Stimulated activated CD4-positive, alpha-beta T cell treated with anti-CD3 and anti-CD28 coated beads, Interleukin-1b, Interleukin-23, amount 100 ng/mL, for 48 hours (primary cell): Measurements from ENCODE around the gene SENP3.
A peak's percentile ranks its signal among the peaks of the same experiment; 100 is the strongest.
"Not testable (repeated sequence)": the region's sequence is repeated elsewhere in the genome, so short reads cannot be mapped to it uniquely, and the experiment has no call there.

Experiments used
- DNase-seq: peaks from one replicate; pipeline ENCODE4 v3.0.0-alpha.2; 2020

SENP3 gene

DNA sequence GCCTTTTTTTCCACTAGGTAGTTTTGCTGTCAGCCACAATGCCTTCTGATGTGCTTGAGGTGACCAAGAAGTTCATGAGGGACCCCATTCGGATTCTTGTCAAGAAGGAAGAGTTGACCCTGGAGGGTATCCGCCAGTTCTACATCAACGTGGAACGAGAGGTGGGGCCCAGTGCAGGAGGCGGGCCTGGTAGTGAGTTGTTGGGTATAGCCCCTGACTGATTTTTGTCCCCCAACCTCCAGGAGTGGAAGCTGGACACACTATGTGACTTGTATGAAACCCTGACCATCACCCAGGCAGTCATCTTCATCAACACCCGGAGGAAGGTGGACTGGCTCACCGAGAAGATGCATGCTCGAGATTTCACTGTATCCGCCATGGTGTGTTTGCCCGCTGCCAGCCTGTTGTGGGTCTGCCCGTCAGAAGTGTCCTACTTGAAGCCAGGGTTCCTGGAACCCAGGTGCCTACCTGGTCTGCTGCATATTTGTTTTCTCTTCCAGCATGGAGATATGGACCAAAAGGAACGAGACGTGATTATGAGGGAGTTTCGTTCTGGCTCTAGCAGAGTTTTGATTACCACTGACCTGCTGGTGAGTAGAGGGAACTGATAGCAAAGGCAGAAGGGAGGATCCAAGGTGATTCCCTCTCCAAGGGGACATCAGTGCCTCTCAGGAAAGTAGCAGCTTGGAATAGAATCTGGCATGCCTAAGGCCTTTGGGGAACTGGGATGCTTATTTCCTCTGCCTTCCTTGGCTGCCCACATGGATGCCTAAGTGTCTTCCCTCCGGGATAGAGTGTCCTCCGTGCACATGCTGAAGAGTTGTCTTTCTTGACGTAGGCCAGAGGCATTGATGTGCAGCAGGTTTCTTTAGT is 15.8 kb downstream of the SENP3 start:
- DNase-seq = no peak

DNA sequence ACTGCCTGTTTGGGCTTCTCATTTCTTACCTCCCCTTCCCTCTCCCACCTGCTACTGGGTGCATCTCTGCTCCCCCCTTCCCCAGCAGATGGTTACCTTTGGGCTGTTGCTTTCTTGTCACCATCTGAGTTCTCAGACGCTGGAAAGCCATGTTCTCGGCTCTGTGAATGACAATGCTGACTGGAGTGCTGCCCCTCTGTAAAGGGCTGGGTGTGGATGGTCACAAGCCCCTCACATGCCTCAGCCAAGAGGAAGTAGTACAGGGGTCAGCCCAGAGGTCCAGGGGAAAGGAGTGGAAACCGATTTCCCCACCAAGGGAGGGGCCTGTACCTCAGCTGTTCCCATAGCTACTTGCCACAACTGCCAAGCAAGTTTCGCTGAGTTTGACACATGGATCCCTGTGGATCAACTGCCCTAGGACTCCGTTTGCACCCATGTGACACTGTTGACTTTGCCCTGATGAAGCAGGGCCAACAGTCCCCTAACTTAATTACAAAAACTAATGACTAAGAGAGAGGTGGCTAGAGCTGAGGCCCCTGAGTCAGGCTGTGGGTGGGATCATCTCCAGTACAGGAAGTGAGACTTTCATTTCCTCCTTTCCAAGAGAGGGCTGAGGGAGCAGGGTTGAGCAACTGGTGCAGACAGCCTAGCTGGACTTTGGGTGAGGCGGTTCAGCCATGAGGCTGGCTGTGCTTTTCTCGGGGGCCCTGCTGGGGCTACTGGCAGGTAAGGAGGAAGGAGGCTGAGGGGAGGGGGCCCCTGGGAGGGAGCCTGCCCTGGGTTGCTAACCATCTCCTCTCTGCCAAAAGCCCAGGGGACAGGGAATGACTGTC is 17.5 kb downstream of the SENP3 start, which contains the start of gene CD68:
Gene CD68, plus strand, starts transcription at position 638 of the 833 bp plus-strand sequence. Its CDS starts 40 bp downstream, at position 678.
- DNase-seq = peak; percentile 85

DNA sequence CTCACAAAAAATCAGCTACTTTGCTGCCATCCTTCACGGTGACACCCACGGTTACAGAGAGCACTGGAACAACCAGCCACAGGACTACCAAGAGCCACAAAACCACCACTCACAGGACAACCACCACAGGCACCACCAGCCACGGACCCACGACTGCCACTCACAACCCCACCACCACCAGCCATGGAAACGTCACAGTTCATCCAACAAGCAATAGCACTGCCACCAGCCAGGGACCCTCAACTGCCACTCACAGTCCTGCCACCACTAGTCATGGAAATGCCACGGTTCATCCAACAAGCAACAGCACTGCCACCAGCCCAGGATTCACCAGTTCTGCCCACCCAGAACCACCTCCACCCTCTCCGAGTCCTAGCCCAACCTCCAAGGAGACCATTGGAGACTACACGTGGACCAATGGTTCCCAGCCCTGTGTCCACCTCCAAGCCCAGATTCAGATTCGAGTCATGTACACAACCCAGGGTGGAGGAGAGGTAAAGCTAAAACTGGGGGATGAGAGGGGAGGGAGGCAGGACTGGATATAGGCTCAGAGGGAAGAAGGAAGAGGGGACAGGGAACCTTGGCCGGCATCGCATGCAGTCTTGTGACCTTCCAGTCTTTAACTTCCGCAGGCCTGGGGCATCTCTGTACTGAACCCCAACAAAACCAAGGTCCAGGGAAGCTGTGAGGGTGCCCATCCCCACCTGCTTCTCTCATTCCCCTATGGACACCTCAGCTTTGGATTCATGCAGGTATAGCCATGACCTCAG is 18.3 kb downstream of the SENP3 start:
- DNase-seq = no peak

DNA sequence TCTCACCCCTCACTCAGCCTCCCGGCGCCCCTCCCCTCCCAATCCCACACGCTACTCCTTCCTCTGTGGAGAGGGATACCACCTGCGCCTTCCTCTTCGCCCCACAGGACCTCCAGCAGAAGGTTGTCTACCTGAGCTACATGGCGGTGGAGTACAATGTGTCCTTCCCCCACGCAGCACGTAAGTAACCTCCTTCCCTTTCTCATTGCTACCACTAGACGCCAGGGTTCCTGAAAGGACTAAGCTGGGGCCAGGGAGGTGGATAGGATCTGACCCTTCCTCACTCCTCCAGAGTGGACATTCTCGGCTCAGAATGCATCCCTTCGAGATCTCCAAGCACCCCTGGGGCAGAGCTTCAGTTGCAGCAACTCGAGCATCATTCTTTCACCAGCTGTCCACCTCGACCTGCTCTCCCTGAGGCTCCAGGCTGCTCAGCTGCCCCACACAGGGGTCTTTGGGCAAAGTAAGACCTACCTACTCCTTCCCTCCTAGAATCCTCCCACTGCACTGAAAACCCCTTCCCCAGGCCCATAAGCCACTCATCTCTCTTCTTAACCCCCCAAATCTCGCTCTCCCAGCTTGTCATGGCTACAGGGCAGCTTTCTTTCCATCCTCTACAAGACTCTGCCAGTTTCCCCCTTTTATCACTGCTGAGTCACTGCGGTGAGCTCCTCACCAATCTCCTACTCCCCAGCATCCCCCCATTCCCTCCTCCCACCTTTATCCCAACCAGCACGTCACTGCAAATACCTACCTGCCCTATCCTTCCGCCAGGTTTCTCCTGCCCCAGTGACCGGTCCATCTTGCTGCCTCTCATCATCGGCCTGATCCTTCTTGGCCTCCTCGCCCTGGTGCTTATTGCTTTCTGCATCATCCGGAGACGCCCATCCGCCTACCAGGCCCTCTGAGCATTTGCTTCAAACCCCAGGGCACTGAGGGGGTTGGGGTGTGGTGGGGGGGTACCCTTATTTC is 19.2 kb downstream of the SENP3 start:
- no peak for DNase-seq

DNA sequence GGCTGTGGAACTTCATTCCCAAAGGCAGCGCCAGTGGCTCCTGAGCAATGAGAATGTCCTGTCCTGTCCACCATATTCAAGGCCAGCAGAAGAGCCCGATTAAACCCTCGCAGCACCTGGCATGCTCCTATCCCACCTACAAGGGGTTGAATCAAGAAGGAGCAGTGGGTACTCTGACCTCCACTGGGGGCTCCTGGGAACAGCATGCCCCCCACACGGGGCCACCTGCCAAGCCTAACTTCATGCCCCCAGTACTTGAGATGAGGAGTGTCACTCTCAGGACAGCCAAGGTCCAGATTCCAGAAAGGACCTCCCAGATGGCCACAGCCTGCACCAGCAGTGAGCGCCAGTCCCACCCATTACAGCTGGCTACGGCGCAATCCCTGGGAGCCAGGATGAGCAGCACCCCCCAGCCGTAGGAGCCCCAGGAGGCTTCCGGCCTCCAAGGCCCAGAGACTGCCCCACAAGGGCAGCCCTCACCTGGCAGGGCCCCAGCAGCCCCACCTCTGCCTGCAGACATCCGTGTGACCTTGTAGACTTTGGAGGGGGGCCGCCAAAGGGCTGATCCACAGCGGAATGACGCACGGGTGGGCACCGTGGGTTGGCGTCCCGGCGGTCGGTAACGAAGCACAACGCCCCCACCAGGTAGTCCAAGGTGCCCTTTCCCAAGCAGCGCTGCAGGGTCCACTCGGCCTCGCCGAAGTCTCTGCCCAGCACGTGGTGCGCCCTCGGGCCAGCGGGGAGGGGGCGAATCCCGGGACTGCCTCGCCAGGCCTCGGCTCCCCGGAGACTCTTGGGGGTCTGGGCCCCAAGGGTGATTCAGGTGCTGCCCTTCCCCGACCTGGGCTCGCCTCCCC is 20.9 kb downstream of the SENP3 start:
- no peak for DNase-seq

DNA sequence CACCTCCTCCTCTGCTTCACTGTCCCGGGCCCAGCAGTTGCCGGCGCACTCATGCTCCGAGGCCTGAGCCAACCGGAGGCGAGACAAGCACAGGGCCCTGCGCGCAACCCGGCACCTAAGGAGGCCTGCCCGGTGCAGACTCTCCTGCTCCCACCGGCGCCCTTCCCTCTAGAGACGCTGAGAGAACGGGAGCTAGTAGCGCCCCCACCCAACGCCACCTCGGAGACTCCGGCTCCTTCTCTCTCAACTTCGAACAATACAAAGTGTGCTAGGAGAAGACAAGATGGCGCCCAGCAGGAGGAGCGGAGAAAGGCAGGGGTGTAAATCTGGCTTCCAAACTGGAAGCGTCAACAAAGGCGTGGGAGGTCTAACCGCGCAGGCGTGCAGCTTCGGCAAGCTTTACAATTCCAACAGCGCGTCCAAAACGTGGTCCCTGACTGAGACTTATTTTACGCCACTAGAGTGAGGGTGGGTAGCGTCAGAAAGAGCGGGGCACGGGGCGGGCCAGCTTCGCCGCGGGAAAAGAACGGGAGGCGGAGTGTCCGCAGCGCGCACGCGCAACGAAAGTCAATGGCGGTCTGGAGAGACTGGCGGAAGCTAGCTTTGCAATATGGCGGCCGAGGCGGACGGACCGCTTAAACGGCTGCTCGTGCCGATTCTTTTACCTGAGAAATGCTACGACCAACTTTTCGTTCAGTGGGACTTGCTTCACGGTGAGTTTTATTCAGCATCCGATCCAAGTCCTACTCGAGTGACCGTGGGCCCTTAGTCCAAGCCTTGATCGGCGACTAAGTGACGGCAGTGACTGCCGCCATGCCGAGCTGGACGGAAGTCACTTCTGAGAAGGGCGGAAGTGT is 21.8 kb downstream of the SENP3 start, which contains the start of gene MPDU1:
Gene MPDU1, plus strand, starts transcription at position 600 of the 857 bp plus-strand sequence. Its CDS starts 11 bp downstream, at position 611.
- DNase-seq = peak; percentile 97

DNA sequence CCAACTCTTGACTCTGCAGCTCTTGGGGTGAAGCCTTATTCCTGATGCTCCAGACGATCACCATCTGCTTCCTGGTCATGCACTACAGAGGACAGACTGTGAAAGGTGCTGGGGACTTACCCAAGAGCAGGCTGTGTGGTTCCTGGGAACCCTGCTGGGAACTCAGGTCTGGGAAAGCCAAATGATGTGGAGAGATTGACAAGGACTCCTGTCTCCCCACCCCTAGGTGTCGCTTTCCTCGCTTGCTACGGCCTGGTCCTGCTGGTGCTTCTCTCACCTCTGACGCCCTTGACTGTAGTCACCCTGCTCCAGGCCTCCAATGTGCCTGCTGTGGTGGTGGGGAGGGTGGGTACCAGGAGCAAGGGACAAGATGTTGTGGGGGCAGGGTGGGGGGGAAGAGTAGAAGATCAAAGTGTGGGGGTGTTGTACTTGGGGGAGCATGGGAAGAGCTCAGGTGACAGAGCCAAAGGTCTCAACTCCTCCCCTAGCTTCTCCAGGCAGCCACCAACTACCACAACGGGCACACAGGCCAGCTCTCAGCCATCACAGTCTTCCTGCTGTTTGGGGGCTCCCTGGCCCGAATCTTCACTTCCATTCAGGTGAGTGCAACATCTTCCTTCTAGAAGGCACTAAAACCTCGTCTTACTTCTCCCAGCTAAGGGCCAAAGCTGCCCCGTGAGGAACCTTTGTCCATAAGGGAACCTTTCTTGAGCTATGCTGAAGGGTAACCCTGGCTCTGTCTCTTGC is 25.1 kb downstream of the SENP3 start:
- no peak for DNase-seq

DNA sequence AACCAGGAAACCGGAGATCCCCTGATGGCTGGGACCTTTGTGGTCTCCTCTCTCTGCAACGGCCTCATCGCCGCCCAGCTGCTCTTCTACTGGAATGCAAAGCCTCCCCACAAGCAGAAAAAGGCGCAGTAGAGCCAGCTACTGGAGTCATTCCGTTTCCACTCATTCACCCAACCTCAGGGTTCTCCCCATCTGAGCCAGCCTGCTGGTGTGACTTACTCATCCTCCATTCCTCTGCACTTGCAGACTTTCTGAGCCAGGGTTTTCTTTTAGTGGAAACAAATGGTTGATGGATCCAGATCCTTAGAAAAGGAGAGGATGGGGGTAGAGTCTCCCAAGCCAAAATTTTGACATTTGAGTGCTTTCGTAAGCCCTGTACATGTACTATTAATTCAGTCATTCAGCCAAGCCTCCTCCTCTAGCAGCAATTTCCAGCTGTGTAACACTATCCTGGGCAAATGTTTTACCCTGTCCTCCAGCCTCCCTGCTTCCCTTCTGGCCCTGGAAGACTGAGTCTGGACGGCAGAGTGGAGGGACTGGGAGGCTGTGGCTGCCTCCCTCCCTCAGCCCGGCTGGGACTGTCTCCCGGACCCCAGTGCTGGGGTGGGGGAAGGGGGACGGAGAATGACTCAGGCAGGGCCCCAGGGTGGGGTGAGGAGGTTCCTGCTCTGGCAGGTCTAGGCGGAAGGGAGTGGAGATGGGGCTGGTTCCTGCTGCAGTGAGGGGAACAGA is 25.9 kb downstream of the SENP3 start:
- DNase-seq = no peak

DNA sequence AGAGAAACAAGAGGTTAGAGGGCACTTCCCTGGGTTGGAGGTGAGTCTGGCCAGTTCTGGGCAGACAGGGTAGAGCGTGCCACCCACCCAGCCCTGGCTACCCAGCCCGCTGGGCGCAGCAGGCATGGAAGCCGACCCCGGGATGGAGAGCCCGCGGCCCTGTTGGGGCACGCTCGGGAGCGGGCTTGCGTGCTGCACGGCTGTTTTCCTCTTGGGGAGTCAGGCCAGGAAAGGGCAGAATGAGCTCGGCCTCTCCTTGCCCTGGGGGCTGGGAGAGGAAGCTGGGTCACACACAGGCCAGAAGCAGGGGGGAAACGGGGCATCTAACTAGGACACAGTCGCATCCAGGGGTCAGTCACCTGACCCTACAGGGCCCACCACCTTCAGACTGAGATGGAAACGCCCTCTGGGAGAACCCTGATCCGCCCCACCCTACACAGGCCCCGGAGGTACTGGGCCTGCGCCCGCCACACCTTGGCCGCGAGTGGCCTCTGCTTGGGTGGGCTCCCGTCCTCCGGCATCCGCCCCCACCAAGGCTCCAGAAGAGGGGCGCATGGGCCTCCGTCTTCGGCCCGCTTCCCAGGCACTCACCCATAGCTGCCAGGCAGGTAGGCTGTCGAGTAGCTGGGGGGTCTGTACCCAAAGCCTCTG is 27.0 kb downstream of the SENP3 start:
- DNase-seq = no peak

DNA sequence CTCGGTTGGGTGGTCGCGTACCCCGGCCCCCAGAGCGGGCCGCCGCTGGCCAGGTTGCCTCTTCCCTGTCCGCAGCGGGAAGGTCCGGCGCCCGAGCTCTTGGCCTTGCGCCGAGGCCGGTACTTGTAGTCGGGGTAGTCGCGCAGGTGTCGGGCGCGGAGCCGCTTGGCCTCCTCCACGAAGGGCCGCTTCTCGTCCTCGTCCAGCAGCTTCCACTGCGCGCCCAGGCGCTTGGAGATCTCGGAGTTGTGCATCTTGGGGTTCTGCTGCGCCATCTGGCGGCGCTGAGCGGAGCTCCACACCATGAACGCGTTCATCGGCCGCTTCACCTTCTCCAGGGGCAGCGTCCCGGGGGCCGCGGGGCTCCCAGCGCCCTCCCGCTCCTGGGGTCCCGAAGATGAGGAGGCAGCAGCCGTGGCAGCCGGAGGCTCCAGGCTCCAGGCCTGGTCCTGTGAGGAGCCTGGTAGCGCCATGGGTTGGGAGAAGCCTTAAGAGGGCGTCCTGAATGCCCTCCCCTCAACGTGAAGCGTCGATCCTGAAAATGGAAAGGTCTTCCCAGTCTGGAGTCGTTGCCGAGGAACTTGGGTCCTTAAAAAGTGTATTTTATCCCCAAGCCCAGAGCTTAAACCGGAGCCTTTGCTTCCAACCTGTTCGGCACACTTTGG is 27.6 kb downstream of the SENP3 start:
- DNase-seq = peak; percentile 66

DNA sequence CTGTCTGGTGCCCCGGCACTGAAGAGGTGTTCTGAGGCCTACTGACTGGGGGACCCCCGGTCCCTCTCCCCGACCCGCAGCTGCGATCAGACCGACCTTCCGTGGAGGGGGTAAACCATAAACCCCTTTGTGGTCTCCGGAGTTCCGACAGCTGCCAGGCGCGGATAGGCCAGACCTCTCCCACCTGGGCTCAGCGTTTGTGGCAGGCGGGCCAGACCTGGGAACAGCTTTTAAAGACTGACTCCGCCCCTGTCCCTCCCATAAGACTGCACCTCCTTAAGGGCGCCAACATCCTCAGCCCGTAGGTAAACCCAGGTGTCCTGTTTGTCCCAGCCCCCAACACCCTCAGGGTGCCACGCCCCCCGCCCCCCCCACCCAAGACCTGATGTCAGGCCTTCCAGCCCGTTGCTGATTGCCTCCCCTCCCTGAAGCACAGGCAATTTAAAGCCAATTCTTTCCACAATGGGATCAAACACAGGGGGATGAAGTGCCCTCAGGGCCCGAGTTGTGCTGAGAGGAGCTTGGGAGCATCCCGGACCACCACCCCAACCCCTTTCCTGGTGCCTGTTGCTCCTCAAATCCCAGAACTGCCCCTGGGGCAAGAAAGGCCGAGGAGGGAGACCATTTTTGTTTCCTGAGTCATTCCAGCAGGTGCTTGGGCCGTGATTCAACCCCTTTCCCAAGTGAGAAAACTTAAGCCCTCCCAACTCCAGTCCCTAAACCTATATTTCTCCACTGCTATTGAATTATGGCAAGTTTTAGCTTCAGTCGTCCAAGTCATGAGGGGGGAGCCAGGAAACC is 28.4 kb downstream of the SENP3 start, which contains the start of gene SOX15:
Gene SOX15, minus strand, starts transcription at position 204 of the 801 bp plus-strand sequence. CDS start 418 bp downstream, outside the sequence.
- DNase-seq = no peak

DNA sequence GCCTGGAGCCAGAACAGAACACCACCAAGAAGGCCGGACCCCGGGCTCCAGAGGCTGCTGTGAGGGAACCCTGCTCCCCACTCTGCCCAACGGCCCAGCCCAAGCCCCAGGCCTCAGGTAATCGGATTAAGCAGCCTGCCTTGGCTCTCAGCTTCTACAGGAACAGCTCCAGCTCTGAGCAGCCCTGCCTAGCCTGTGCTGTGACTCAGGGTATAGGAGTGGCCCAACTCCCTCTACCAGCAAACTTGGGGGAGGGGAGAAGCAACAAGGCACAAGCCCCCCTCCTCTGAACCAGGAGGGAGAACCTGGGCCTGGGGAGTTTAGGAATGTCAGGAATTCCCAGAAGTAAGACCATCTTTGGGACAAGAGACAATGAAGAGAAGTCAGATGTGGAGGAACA is 29.0 kb downstream of the SENP3 start:
- no peak for DNase-seq

DNA sequence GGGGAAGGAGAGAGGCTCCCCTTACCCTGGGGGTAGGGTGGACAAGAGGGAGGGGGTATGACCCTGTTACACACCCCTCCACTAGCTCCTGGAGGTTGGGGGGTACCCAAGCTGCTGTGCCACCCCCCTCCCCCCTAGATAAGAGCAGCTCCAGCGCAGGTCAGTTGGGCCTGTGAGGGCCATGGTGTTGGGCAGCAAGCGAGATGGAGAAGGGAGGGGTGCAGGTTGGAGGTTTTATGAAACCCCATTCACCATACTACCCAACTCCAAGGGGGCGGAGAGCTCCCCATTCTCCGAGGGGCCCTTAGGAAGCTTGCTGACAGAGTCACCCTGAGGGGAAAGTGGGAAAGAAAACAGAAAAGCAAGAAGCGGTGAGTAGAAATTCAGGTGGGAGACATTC is 29.9 kb downstream of the SENP3 start:
- DNase-seq = no peak

DNA sequence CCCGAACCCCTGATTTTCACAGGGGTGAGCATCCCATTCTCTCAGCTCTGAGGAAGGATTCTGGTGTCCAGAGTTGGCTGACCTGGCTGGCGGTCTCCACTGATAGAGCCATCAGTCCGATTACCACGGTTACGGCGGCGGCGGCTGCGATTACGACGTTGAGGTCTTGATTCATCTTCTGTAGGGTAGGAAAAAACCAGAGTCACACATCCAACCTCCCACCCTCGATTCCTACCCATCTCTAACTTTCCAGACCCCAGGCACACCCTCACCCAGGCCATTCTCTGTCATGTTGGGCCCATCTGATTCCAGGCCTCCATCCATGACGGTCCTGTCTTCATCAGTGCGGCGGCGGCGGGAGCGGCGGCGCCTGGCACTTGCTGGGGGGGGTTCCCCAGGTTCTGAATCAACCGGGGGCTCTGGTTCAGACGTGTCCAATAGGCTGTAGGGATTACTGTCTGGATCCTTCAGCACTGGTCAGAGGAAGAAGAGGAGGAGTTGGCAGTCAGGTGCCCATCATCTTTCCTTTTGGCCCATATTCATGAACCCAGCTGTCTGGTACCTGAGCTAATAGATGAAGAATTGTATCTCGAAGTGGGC is 30.8 kb downstream of the SENP3 start:
- DNase-seq = no peak

DNA sequence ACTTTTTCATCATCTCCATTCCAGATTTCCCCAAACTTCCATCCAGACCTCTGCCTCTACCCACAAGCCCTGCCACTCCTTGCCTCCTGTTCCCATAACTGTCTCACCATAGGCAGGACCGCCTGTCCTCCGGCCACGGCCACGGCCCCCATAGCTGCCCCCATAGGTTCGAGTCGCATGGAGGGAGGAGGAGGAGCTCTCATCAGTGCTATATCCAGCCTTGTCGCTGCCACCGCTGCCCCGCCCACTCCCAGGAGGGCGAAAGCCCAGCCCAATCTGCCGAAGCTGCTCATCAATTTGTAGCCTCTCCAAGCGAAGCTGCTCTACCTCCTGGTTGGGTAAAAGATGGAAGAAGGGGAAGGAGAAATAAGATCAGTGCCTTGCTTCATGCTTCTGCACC is 31.6 kb downstream of the SENP3 start:
- DNase-seq = no peak

DNA sequence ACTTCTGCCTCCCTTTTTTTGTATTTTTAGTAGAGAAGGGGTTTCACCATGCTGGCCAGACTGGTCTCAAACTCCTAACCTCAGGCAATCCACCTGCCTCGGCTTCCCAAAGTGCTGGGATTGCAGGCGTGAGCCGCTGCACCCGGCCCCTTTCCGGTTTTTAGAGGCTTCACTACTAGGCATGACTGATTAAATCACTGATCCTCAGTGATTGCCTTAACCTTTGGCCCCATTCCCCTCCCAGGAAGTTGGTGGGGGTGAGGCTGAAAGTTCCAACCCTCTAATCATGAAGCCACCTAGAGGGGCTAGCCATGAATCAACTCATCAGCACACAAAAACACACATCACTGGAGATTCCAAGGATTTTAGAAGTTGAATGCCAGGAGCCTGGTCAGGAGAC is 35.8 kb downstream of the SENP3 start:
- not testable (repeated sequence) for DNase-seq
